SK-N-SH (cell line): ENCODE data around the gene C13orf46.

Experiments
- CTCF ChIP-seq: fragments of 200-600 bp; sonication (generic); IDR thresholded peaks from 2 replicates; pipeline ENCODE4 v1.6.1; 2017; ENCODE audit warnings: antibody characterized with exemption, mild to moderate bottlenecking, moderate library complexity
- EP300 ChIP-seq, 2 experiments: IDR thresholded peaks; 2 replicates each; pipeline versions ENCODE4 v1.4.0 to v1.6.1; 2012; ENCODE audit warnings: borderline replicate concordance in 1 of 2, low read depth in 1 of 2, low read length in 1 of 2
- FOXM1 ChIP-seq: IDR thresholded peaks from 2 replicates; pipeline ENCODE4 v1.4.0; 2012; ENCODE audit warnings: low read depth, mild to moderate bottlenecking
- JUND ChIP-seq: IDR thresholded peaks from 2 replicates; pipeline ENCODE4 v1.4.0; 2012
- NFIC ChIP-seq: IDR thresholded peaks from 2 replicates; pipeline ENCODE4 v1.4.0; 2012; ENCODE audit warnings: borderline replicate concordance
- RCOR1 ChIP-seq: fragments of 150-350 bp; IDR thresholded peaks from 2 replicates; pipeline ENCODE4 v1.6.1; 2017; ENCODE audit warnings: antibody characterized with exemption, low read length
- REST ChIP-seq: IDR thresholded peaks from 2 replicates; pipeline ENCODE4 v1.6.1; 2012; ENCODE audit warnings: mild to moderate bottlenecking, low read depth, low read length, moderate library complexity
- SMC3 ChIP-seq: IDR thresholded peaks from 2 replicates; pipeline ENCODE4 v1.6.1; 2012; ENCODE audit warnings: low read depth, low read length, improper control_type of control experiment
- YY1 ChIP-seq: IDR thresholded peaks from 2 replicates; pipeline ENCODE4 v1.4.0; 2012; ENCODE audit warnings: low read depth, mild to moderate bottlenecking

DNA sequence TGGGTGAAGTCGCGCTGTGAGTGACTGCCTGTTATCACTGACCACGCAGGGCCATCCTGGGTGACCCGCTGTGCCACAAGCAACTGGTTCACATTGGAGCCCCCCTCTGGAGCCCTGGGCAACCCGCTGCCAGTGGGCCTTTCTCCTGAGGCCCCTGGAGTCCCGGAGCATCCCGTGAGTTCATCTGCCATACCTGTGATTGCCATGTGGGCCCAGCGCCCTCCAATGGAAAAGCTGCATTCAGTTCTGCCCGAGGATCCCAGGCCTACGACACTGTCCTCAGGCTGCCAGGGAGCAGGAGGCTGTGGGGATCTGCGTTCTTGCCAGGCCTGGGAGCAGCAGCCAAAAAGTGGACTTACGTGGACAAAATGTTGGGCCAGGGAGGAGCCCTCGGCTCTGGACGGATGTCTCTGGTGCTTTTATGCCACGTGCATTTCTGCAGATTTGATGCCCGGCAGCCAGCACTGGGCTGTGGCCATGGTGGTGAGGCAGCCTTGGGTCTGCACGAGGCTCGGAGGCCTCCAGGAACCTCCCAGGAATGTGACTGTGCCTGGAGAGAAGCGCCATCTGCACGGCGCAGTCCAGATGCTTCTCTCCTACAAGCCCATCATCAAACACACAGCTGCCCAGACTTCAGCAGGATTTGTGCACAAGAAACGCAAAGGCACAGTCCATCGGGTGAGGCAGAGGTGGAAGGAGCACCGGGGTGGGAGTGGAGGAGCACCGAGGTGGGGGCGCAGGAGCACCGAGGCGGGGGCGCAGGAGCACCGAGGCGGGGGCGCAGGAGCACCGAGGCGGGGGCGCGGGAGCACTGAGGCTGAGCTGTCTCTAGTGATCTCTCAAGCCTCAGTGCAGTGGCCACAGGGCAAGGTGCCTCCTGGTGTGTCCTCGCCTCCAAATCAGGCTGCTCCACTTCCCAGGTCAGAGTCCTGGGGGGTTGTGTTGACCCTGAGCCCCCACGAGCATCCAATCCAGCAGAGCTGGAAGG, 44.0 kb downstream of the C13orf46 start:
- TF ChIP-seq CTCF (peak; percentile 17; the same call in 1 of the 2 replicates), NFIC (no peak), SMC3 (no peak), FOXM1 (no peak), RCOR1 (no peak), EP300 (IDR thresholded peaks at IDR 0.05; ENCODE audit: borderline replicate concordance in 1 of 2, low read depth in 1 of 2, low read length in 1 of 2) (no peak), REST (no peak), JUND (no peak), YY1 (no peak)
